ENCODE measurements around the gene SPINT2.

DNA sequence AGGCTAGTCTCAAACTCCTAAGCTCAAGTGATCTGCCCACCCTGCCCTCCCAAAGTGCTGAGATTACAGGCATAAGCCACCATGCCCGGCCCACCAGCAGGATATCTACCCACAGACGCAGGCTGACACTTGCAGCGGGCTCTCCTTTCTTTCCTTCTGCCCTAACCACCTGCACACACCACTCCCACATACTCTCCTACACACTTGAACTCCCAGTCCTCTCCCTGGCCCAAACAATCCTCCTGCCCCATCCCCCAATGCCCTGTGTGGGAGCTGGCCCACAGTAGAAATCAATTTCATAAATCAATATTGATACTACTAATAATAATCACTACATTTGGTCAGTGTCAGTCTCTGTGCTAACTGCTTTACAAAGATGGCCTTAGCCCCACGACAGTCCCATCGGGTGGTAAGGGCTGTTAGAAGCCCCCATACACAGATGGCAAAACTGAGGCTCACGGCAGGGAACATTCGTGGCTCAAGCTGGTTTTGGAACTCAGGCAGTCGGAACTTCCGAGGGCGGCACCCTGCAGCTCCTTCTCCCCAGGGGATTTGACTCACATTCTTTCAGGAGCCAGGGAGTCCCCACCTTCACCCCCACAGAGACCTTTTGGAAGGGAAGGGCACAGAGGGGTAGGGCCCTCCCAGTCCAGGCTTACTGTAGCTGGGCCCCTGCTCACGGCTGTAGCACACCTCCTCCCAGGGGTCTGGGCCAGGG is 36.9 kb upstream of the SPINT2 start:
- TF ChIP-seq, protein P1, sequence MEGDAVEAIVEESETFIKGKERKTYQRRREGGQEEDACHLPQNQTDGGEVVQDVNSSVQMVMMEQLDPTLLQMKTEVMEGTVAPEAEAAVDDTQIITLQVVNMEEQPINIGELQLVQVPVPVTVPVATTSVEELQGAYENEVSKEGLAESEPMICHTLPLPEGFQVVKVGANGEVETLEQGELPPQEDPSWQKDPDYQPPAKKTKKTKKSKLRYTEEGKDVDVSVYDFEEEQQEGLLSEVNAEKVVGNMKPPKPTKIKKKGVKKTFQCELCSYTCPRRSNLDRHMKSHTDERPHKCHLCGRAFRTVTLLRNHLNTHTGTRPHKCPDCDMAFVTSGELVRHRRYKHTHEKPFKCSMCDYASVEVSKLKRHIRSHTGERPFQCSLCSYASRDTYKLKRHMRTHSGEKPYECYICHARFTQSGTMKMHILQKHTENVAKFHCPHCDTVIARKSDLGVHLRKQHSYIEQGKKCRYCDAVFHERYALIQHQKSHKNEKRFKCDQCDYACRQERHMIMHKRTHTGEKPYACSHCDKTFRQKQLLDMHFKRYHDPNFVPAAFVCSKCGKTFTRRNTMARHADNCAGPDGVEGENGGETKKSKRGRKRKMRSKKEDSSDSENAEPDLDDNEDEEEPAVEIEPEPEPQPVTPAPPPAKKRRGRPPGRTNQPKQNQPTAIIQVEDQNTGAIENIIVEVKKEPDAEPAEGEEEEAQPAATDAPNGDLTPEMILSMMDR (conservative IDR thresholded peaks at IDR 0.05; ENCODE audit: low read depth, low read length) = no peak
- no peak for TF ChIP-seq EZH2 (IDR thresholded peaks at IDR 0.05; ENCODE audit: borderline replicate concordance, low read depth, low read length, poor library complexity, severe bottlenecking)

All from A673 (cell line).